Progenitor cell of endocrine pancreas (in vitro differentiated cells): ENCODE results near the gene ARHGEF11. TPM values are rescaled to one million over a fixed set of nuclear protein-coding genes. Genes with fewer than 3 reads are reported as not detected.

Source experiments
- DNase-seq: peaks from one replicate; pipeline ENCODE4 v3.0.0; 2021; ENCODE audit warnings: low spot score; ENCODE audit not compliant: unreplicated experiment
- H3K27ac Mint-ChIP-seq: 2 replicates; pipeline ENCODE4 v1.8.0; 2021; ENCODE audit warnings: mild to moderate bottlenecking, moderate library complexity, mixed read lengths
- H3K27me3 Mint-ChIP-seq: 2 replicates; pipeline ENCODE4 v1.8.0; 2021; ENCODE audit warnings: mixed read lengths
- H3K36me3 Mint-ChIP-seq: 2 replicates; pipeline ENCODE4 v1.8.0; 2022; ENCODE audit warnings: mixed read lengths; ENCODE audit not compliant: insufficient read depth
- H3K4me1 Mint-ChIP-seq: 2 replicates; pipeline ENCODE4 v1.8.0; 2021; ENCODE audit warnings: low read depth, mixed read lengths
- H3K4me3 Mint-ChIP-seq: 2 replicates; pipeline ENCODE4 v1.8.0; 2021; ENCODE audit warnings: low read depth, mild to moderate bottlenecking, moderate library complexity, mixed read lengths
- H3K9me3 Mint-ChIP-seq: 2 replicates; pipeline ENCODE4 v1.8.0; 2021; ENCODE audit warnings: low read depth, mixed read lengths
- total RNA-seq: library from RNA; stranded (reverse); gene quantifications from 2 replicates; pipeline ENCODE4 v1.2.1, GENCODE V29; 2021
- TF ChIP-seq, protein P1 (sequence below): fragments of 200-600 bp; sonication (generic); IDR thresholded peaks from one replicate; pipeline ENCODE4 v1.5.0; 2021; ENCODE audit warnings: antibody characterized with exemption, mild to moderate bottlenecking; ENCODE audit not compliant: unreplicated experiment

Gene ARHGEF11
- total RNA-seq, 1 donor from 2014 or later = 56.7 TPM

DNA sequence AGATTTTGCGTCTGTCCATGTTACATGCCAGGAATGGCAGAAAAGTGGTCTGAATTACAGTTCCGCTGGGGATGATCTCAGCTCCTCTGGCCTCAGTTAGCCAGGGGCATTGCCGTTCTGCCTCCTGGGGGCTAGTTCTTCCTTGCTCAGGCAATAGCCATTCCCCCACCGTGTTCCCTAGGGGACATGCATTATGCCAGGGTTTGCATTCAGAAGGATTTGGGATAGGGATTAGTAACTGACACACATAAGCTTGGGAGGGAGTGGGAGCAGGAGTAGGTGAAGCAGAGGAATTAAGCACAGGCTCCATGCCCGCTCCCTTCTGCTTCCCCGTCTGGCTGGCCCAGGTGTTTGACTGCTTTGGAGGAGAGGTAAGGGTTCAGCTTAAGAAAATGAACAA, 112.4 kb downstream of the ARHGEF11 start:
- TF ChIP-seq, protein P1, sequence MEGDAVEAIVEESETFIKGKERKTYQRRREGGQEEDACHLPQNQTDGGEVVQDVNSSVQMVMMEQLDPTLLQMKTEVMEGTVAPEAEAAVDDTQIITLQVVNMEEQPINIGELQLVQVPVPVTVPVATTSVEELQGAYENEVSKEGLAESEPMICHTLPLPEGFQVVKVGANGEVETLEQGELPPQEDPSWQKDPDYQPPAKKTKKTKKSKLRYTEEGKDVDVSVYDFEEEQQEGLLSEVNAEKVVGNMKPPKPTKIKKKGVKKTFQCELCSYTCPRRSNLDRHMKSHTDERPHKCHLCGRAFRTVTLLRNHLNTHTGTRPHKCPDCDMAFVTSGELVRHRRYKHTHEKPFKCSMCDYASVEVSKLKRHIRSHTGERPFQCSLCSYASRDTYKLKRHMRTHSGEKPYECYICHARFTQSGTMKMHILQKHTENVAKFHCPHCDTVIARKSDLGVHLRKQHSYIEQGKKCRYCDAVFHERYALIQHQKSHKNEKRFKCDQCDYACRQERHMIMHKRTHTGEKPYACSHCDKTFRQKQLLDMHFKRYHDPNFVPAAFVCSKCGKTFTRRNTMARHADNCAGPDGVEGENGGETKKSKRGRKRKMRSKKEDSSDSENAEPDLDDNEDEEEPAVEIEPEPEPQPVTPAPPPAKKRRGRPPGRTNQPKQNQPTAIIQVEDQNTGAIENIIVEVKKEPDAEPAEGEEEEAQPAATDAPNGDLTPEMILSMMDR = no peak
- DNase-seq = no peak
- Mint-ChIP-seq H3K36me3 (peaks cover 5% of the 10 kb centered on the region), H3K9me3 (no peaks in the 10 kb centered on the region), H3K4me1 (peaks cover under 1% of the 10 kb centered on the region), H3K4me3 (no peak overlapping the region), H3K27ac (no peak overlapping the region), H3K27me3 (peaks cover 34% of the 10 kb centered on the region)

DNA sequence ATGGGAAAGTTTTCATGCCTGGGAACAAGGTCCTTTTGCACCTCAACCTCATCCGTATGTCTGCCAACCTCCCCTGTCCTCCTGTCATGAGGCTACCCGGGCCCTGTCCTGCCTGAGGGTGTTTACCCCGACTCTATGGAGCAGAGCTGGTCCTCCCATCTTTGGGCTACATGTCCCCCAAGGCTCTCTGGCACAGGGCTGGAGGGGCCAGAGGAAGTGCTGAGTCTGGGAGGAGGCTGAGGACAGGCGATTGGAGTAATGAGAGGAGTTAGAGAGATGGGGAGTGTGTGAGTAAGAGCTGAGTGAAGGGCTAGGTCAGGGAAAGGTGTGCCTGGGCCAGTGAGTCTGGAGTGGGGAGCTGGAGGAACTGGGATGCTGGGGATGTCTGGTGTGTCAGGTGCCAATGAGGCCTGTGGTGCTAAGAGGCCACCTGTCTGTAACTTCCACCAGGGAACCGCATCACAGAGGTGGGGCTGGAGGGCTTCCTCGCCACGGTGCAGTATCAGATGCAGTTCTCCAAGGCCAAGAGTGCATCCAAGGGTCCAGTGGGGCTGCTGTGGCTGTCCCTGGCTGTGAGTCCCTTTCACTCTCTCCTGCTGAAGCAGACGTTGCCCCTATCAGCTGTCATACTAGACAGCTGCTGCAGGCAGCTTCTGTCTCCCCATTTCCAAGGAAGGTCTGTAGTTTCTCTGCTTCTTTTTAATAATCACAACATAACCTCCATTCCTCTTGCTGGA, 113.4 kb downstream of the ARHGEF11 start:
- Mint-ChIP-seq H3K27me3 (peaks cover 42% of the 10 kb centered on the region), H3K27ac (no peak overlapping the region), H3K36me3 (peaks cover 5% of the 10 kb centered on the region), H3K9me3 (no peaks in the 10 kb centered on the region), H3K4me3 (no peak overlapping the region), H3K4me1 (peaks cover 5% of the 10 kb centered on the region)
- DNase-seq = no peak
- TF ChIP-seq, protein P1 = no peak

DNA sequence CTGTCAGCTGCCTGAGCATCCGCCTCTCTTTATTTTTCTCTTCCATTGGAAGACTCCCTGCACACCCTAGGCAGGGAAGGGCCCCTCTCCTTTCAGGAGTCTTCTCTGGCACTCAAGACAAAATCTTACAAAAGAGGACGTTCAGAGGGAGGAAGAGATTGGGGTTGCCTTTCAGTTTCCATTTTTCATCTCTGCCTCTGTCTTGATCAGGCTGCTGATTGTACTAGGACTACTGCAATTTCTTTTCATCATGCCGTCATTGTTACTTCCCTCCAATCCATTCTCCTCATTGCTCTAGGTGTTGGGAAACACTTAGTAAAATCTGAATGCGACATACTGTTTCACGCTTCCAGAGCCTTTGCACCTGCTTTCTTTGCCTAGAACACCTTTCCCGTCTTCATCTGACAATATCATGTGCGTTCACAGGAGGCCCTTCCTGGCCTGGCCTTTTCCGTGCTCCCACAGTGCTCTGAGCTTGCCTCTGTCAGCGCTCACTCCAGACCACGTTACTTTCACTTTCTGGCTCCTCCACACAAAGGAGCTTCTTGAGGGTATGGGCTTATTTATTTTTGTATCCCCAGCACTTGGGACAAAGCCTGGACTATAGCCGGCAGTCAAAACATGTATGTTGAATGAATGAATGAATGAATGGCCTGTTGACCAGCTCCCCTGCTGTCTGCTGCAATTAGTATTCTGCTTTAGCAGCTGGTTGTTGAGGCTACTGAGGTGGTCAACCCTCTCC, 114.2 kb downstream of the ARHGEF11 start:
- H3K9me3 Mint-ChIP-seq = no peaks in the 10 kb centered on the region
- H3K36me3 Mint-ChIP-seq = peaks cover 5% of the 10 kb centered on the region
- peaks cover 6% of the 10 kb centered on the region for H3K4me1 Mint-ChIP-seq
- no peak overlapping the region for H3K4me3 Mint-ChIP-seq
- TF ChIP-seq, protein P1 = no peak
- peaks cover 50% of the 10 kb centered on the region for H3K27me3 Mint-ChIP-seq
- DNase-seq = no peak
- H3K27ac Mint-ChIP-seq = no peak overlapping the region

DNA sequence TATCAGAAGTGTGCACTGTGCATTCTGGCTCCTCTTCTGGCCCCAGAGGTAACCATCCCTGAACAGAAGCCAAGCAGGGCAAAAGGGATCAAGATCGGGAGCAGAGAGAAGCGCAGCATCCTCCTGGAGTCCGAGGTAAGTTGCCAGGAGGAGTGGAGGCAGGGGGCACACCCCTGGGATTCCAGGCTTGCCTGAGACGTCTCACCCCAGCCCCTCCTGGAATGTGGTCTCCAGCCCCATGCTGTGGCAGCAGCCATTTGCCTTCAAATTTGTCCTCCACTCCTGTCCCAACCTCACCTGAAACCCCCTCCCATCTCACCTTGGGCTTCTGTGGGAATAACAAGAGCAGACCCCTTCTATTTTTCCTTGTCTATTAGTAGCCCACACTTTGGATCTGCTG, 115.1 kb downstream of the ARHGEF11 start:
- H3K9me3 Mint-ChIP-seq = no peaks in the 10 kb centered on the region
- peaks cover 5% of the 10 kb centered on the region for H3K36me3 Mint-ChIP-seq
- peaks cover 59% of the 10 kb centered on the region for H3K27me3 Mint-ChIP-seq
- TF ChIP-seq, protein P1 = no peak
- no peak overlapping the region for H3K27ac Mint-ChIP-seq
- no peak for DNase-seq
- H3K4me1 Mint-ChIP-seq = peaks cover 6% of the 10 kb centered on the region
- H3K4me3 Mint-ChIP-seq = no peak overlapping the region

DNA sequence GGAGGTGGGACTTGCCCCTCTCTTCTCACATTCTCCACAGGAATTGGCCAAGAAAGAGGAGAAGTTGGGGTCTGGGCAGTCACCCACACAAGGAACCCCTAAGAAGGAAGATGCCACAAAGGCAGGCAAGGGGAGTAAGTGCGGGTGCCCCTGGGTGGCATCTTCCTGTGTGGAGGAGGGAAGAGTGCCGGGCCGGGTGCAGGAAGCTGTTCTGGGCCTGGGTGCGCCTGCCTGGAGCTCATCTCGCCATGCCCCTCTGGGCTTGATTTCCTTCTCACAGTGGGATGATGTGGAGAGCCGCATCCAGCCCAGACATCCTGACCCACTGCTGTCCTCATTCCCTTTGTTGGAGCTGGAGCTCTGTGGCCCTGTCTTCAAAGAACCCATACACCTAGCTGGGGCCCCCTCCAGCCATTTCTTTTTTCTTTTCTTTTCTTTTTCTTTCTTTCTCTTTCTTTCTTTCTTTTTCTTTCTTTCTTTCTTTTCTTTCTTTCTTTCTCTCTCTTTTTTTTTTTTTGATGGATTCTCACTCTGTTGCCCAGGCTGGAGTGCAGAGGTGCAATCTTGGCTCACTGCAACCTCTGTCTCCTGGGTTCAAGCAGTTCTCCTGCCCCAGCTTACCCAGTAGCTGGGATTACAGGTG, 115.8 kb downstream of the ARHGEF11 start:
- Mint-ChIP-seq H3K4me1 (peaks cover 6% of the 10 kb centered on the region), H3K9me3 (no peaks in the 10 kb centered on the region), H3K36me3 (peaks cover 4% of the 10 kb centered on the region), H3K4me3 (no peak overlapping the region), H3K27me3 (peaks cover 67% of the 10 kb centered on the region), H3K27ac (no peak overlapping the region)
- no peak for DNase-seq
- TF ChIP-seq, protein P1 = no peak
